ENCODE measurements around the gene RNF111. TPM values are rescaled to one million over a fixed set of nuclear protein-coding genes. Genes with fewer than 3 reads are reported as not detected.

The RNF111 gene
- total RNA-seq, 1 experiment from 2014 or later: 55.2 TPM

GRCh38 chr15:59053482-59053881, 66.0 kb downstream of the RNF111 start:
- H3K4me3 Mint-ChIP-seq (ENCODE audit: low read depth, unreplicated experiment): no peak overlapping the region
- DNase-seq: no peak
- intact Hi-C loops (cut with micrococcal nuclease; ENCODE audit: unreplicated experiment): no loop called here
- no peak overlapping the region for H3K27ac Mint-ChIP-seq (ENCODE audit: unreplicated experiment)
- TF ChIP-seq CTCF (IDR thresholded peaks at IDR 0.05; ENCODE audit: unreplicated experiment): no peak
- H3K36me3 Mint-ChIP-seq (ENCODE audit: insufficient read depth, unreplicated experiment): peaks cover 17% of the 10 kb centered on the region
- no peaks in the 10 kb centered on the region for H3K4me1 Mint-ChIP-seq (ENCODE audit: low read depth, unreplicated experiment)
- H3K9me3 Mint-ChIP-seq (ENCODE audit: low read depth, unreplicated experiment): peaks cover 3% of the 10 kb centered on the region
- no peaks in the 10 kb centered on the region for H3K27me3 Mint-ChIP-seq (ENCODE audit: unreplicated experiment)
- BruUV-seq (replicated peaks): no TSS peak
- CTCF ChIA-PET: no interaction called here

- no TSS peak for BruUV-seq (replicated peaks)
- intact Hi-C loops (cut with micrococcal nuclease; ENCODE audit: unreplicated experiment): no loop called here
- CTCF ChIA-PET: no interaction called here
- Mint-ChIP-seq H3K4me1 (ENCODE audit: low read depth, unreplicated experiment) (no peaks in the 10 kb centered on the region), H3K36me3 (ENCODE audit: insufficient read depth, unreplicated experiment) (peaks cover 12% of the 10 kb centered on the region), H3K9me3 (ENCODE audit: low read depth, unreplicated experiment) (no peaks in the 10 kb centered on the region), H3K4me3 (ENCODE audit: low read depth, unreplicated experiment) (no peak overlapping the region), H3K27me3 (ENCODE audit: unreplicated experiment) (no peaks in the 10 kb centered on the region), H3K27ac (ENCODE audit: unreplicated experiment) (no peak overlapping the region)
- TF ChIP-seq CTCF (IDR thresholded peaks at IDR 0.05; ENCODE audit: unreplicated experiment): no peak
- no peak for DNase-seq
Measured at GRCh38 chr15:59059076-59059597, 71.7 kb downstream of the RNF111 start.

- BruUV-seq (replicated peaks): no TSS peak
- Mint-ChIP-seq H3K9me3 (ENCODE audit: low read depth, unreplicated experiment) (no peaks in the 10 kb centered on the region), H3K27me3 (ENCODE audit: unreplicated experiment) (no peaks in the 10 kb centered on the region), H3K4me1 (ENCODE audit: low read depth, unreplicated experiment) (no peaks in the 10 kb centered on the region), H3K27ac (ENCODE audit: unreplicated experiment) (no peak overlapping the region), H3K4me3 (ENCODE audit: low read depth, unreplicated experiment) (no peak overlapping the region), H3K36me3 (ENCODE audit: insufficient read depth, unreplicated experiment) (peaks cover 17% of the 10 kb centered on the region)
- no peak for TF ChIP-seq CTCF (IDR thresholded peaks at IDR 0.05; ENCODE audit: unreplicated experiment)
- intact Hi-C loops (cut with micrococcal nuclease; ENCODE audit: unreplicated experiment): no loop called here
- DNase-seq: no peak
- CTCF ChIA-PET: no interaction called here
Measured at GRCh38 chr15:59060348-59060747, 72.9 kb downstream of the RNF111 start.

GRCh38 chr15:59063042-59063441, 75.6 kb downstream of the RNF111 start:
- Mint-ChIP-seq H3K4me1 (ENCODE audit: low read depth, unreplicated experiment) (no peaks in the 10 kb centered on the region), H3K27me3 (ENCODE audit: unreplicated experiment) (no peaks in the 10 kb centered on the region), H3K36me3 (ENCODE audit: insufficient read depth, unreplicated experiment) (peaks cover 41% of the 10 kb centered on the region), H3K9me3 (ENCODE audit: low read depth, unreplicated experiment) (no peaks in the 10 kb centered on the region), H3K4me3 (ENCODE audit: low read depth, unreplicated experiment) (no peak overlapping the region), H3K27ac (ENCODE audit: unreplicated experiment) (no peak overlapping the region)
- DNase-seq: no peak
- TF ChIP-seq CTCF (IDR thresholded peaks at IDR 0.05; ENCODE audit: unreplicated experiment): no peak
- intact Hi-C loops (cut with micrococcal nuclease; ENCODE audit: unreplicated experiment): no loop called here
- CTCF ChIA-PET: no interaction called here
- no TSS peak for BruUV-seq (replicated peaks)

All from Calu3 (cell line).